ENCODE data around the gene ACOT11.

Gene ACOT11

DNA sequence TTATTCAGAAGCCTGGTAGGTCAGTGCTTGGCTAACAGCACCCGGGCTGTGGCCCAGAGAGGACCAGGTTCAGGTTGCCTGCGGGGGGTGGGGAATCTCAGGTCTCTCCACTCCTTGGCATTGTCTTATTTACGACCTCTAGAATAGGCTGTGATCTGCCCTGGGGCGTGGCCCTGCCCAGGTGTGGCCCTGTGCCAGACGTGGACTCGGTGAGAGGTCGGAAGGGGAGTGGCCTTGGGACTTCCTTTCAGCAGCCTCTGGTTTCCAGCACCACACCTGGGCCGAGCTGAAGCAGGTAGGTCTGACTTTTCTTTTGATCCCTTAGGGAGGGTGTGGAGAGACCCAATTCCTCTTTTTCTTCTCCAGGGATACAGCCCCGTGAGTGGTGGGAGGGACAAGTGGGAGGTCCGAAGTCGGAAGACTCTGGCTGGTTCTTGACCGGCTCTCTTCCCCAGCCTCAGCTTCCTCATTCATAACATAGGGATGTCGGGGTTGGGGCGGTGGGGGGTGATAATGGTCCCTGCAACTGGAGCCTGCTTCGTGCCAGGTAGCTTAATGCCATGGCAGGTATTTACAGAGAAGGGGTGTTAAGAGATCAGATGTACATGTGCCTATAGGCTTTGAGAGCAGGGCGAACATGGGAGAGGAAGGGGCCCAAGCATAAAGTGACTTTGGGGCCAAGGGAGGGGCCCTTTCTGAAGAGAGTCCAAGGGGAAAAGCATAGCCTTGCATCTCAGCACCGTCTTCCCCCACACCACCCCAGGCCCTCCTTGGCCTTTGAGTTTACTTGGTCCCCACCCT lies 16.5 kb downstream of the ACOT11 start:
- DNase-seq (ENCODE audit: low read depth): no peak

DNA sequence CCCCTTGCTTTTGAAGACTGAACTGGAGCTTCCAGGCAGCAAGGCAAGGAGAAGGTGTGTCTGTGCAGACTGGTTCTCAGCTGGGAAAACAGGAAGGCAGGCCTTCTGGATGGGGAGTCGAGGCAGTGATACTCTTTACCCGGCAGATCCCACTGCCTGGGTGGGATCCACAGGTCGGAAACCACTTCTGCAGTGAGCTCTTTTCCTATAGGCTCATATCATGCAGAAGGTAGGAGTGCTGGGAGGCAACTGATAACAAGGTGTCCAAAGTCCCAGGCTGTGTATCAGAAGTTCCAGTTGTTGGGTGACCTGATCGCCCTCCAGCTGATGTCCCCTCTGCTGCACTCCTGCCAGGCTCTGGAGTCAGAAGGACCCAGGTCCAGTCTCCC lies 17.1 kb downstream of the ACOT11 start:
- DNase-seq (ENCODE audit: low read depth): no peak

DNA sequence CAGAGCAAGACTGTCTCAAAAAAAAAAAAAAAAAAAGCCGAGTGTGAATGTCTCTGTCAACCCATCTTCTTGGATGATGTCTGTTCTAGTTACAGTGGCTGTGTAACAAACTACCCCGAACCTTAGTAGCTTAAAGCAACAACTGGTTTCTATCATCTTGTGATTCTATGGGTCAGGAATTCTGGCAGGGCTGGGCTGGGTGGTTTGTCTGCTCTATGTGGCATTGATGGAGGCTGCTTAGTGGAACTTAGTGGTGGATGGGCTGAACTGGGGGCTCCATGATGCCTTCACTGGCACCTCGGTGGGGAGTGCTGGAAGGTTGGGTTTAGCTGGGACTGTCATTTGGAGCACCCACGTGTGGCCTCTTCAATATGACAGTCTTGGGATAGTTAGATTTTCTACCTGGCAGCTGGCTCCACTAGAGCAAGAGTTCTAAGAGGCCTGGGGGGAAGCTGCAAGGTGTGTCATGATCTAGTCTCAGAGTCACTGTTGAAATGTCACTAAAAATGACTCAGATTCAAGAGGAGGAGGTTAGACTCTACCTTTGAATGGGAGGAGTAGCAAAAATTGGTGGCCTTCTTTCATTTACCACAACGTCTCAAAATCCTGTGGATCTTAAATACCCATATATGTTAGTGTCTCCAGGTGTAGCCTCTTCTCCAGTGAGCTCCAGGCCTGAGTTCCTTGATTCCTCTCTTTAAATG lies 18.6 kb downstream of the ACOT11 start:
- DNase-seq (ENCODE audit: low read depth): no peak

DNA sequence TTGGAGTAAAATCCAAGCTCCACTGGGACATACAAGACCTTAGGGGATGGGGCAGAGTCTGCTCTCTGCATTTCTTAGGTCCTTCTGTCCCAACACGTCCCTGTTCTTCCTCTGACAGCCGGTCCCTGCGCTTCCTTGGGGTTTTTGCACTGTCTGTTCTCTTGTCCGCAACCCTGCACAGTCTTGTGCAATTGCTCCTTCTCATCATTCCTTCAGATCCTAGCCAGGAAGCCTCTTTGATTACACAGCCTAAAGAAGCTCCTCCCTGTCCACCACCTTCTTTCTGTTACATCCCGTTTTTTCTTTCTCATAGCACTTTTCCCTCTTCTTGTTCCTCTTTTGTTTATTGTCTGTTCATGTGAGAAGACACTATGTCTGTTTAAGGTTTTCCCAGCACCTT lies 19.9 kb downstream of the ACOT11 start:
- no peak for DNase-seq (ENCODE audit: low read depth)

DNA sequence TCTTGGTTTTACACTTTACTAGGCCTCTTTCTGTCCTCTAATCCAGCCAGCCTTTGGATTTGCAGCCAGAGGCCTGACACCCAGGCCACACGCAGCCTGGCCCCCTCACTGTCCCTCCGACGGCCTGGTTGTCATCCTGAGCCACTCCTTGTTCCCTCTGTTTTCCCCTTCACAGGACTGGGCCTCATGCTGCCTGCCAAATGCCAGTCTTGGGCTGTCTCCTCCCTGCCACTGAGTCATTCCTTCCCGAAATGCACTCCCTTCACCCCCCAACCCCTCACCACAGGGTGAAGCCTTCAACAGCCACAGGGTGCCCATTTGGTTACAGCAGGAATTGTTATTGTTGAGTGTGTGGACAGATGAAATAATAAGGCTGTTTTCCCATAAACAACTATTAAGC lies 21.3 kb downstream of the ACOT11 start:
- DNase-seq (ENCODE audit: low read depth): no peak

DNA sequence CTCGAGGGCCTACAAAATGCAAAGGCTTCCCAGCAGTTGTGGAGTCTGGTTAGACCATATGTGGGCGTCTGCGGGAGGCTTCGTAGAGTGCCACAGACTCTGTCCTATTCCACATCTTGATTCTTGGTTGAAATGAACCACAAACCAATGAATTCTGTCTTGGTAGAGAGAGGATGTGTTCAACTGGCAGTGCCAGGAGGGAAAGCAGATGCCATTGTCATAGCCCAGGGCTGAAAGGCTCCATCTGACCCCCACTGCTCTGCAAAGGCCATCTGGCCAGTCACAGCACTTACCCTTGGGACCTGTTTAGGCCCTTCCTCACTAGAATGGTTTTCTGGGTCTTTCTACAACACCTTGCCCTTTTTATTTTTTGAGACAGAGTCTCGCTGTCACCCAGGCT lies 22.1 kb downstream of the ACOT11 start:
- DNase-seq (ENCODE audit: low read depth): no peak

DNA sequence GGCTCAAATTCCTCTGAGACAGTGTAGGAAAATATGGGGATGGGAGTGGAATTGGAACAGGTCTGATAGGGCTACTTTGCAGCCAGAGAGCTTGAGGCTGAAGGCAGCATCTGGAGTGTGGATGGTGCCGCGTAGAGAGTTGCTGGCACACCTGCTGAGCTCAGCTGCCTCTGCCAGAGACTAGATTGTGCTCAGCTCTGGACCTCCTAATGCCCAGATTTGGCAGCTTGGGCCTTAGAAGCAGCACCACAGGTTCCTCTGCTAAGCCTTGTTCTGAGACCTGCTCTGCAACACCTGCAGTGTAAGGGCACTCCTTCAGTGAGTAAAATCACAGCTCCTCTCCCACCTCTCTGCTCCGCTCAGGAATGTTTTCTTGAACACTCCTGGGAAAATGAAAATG lies 23.3 kb downstream of the ACOT11 start:
- DNase-seq (ENCODE audit: low read depth): no peak

DNA sequence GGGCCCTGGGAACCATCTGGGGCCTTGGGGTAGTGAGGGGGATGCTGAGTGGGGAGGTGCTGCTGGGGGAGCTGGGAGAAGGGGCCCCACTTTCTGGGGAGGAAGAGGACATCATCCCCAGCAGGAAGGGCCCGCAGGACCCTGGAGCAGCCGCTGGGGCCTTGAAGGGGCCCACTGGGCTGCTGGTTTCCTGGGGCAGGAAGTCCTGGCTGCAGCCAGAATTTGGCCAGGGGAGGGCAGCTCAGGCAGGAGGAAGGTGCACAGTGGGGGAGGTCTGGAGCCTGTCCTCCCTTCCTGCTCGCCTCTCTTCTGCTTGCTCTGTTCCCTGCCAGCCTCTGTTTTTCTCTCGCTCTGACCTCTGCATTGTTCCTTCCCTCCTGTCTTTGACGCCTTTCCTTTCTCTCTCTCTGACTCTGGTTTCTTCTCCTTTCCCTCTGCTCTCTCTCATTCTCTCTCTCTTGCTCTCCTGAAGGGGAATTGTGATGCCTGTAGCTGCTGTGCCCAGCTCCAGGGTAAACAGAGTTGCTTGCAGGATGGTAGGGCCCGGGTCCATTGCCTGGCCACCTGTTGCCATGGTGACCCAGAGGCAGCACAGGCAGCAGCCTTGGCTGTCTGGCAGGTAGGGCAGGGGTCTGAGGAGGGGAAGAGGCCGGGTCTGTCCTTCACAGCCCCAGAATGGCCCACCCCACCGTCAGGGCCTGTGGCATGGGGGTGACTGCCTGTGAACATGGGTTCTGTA lies 23.9 kb downstream of the ACOT11 start:
- DNase-seq (ENCODE audit: low read depth): no peak

DNA sequence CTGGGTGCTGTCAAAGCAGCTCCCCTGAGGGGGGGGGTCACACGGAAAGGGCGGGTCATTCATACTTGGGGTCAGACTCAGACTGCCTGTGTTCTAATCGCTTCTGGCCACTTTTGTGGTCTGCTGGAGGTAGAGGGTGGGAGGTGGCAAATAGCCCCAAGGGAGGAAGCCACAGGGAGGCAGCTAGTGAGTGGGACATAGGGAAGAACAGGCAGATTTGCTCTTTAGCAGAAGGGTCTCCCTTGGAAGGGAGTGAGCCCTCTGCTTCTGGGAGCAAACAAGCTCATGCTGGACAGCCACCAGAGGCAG lies 24.5 kb downstream of the ACOT11 start:
- no peak for DNase-seq (ENCODE audit: low read depth)

DNA sequence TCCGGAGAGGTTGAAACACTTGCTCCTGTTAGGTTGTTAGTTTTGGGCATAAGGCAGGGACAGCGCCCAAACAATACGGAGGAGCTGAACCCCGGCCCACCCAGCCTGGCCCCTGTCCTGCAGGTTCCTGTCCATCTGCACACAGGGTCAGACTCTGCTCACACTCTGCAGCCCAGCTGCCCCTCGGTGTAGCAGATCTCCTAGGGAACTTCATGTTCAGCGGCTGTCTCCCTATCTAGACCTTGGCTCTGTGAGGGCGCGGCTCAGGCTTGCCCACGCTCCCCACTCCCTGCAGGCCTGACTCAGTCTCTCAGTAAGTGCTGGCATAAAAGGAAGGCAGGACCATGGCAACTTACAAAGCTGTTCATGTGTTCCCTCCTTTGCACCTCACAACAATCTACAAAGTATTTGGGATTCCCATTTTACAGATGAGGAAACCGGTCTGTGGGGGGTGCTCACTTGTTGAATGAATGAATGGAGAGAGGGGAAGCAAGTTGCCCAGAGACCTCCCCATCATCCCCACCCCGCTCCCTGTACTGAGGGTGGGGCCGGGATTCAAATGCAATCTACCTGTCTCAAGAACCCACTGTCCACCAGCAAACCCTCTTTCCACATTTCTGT lies 26.2 kb downstream of the ACOT11 start:
- DNase-seq (ENCODE audit: low read depth): no peak

DNA sequence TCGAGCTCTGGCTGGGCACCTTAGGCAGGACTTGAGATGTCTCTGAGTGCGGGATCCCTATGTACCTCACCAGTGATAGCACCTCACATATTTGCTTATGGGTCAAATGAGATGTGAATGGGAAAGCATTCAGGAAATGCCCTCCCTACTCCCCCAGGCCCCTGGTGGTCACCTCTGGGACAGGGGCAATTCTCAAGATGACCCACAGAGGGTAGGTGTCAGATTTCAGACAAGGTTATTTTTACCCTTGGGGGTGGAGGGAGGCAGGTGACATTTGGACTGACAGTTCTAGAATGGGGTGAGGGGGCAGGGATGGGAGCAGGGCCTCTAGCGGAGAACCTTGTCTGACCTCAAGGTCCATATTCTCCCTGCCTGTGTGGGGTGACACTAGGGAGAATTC lies 27.1 kb downstream of the ACOT11 start:
- DNase-seq (ENCODE audit: low read depth): no peak

DNA sequence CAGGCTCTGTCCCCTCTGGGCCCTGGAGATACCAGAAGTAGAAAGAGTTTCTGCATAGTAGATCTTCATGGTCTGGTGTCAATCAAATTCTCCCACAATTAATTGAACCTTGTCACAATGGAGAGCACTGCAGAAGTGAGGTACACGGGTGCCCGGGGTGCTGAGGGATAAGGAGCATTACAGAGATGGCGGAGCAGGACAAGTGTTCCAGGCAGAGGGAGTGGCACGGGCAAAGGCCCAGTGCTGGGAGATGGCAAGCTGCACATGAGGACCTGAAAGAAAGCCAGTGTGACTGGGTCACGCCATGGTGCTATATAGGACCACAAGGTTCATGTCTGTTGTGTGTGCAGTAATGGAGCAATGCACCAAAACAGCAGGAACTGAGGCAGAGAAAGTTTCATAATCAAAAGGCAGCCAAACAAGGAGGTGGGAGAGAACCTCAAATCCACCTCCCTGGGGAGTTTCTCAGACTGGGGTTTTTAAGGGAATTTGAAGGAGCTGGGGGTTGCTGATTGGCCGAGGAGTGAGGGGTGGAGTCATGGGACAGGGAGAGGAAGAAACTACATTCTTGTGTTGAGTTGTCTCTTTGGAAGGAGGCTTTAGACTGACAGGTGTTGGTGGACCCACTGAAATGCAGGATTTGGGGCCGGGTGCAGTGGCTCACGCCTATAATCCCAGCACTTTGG lies 27.7 kb downstream of the ACOT11 start:
- no peak for DNase-seq (ENCODE audit: low read depth)

DNA sequence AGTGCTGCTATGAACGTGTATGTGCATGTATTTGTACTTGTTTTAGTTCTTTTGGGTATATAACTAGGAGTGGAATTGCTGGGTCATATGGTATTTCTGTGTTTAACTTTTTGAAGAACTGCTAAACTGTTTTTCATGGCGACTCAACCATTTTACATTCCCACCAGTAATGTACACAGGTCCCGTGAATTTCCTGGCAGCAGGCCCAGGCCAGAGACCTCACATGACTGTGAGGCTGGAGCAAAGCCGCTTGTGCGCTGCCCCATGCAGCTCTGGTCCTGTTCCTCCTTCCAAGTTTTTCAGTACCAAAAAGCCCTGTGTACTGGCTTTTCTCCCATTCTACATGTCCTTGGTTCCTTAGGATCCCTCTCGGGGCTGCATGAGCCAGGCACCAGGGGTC lies 29.6 kb downstream of the ACOT11 start:
- DNase-seq (ENCODE audit: low read depth): no peak

DNA sequence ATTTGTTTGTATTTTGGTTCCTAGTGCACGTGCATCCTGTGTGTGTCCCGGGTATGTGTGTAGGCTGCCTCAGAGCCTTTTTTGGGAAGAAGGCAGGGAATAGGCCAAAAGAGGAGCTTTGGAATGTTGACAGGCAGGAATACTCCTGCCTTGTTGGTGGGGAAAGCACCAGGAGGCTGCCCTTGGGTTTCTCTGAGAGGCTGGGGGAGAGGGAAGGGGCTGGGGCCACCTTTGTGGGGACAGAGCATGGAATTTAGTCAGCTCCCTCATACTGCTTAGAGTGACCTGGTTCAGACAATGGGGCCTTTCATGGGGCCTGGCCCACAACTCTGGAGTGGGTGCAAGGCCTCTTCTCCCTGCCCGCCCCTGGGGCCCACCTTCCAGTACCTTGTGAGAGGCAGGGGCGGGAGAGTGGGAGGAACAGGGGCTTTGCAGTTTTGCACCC lies 31.3 kb downstream of the ACOT11 start:
- no peak for DNase-seq (ENCODE audit: low read depth)

DNA sequence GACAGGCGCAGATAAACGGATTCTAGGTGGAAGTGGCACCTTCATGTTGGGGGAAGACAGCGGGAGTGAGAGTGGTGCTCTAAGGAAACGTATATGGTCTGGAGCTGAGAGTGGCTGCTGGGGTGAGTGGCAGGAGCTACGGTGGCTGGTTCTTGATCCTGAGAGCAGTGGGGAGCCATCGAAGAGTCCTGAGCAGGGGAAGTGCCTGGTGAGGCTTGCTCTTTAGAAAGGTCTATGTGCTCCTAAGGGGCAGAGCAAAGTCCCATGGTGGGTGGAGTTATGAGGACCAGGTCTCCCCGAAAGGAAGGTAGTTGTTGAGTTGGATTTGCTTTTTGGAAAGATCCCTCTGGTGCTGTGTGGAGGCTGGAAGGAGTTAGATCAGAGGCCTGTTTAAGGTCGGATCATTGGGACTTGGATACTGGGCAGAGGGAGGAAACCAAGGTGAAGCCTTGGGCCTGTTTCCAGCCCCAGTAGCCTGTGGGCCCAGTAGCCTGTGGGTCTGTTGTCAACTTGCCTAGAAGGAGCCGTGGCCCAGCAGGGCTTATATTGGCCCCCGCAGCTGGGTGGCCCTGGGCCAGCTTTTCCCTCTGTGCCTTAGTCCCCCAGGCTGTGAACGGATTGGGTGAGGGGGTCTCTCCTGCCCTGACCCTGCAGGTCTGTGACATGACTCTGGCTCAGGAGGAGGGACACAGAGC lies 33.0 kb downstream of the ACOT11 start:
- DNase-seq (ENCODE audit: low read depth): no peak

DNA sequence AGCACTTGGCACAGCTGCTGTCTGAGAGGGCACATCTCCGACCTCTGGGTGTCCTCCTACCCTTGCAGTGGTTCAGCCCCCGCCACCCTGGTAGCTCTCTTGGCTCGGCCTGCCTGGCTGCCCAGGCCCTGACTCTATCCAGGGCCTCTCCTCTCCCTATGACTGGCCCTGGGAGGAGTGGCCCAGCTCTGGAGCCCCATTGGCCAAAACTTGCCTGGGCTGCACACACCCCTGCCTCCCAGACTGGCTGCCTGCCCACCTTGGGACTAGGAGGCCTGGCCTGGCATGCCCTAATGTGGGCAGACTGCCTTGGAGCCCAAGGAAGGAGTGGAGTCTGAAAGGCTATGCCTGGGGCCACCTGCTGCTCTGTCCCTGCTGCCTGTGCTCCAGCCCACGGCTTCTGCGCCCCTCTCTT lies 33.6 kb downstream of the ACOT11 start:
- peak; percentile 81 for DNase-seq (ENCODE audit: low read depth)

DNA sequence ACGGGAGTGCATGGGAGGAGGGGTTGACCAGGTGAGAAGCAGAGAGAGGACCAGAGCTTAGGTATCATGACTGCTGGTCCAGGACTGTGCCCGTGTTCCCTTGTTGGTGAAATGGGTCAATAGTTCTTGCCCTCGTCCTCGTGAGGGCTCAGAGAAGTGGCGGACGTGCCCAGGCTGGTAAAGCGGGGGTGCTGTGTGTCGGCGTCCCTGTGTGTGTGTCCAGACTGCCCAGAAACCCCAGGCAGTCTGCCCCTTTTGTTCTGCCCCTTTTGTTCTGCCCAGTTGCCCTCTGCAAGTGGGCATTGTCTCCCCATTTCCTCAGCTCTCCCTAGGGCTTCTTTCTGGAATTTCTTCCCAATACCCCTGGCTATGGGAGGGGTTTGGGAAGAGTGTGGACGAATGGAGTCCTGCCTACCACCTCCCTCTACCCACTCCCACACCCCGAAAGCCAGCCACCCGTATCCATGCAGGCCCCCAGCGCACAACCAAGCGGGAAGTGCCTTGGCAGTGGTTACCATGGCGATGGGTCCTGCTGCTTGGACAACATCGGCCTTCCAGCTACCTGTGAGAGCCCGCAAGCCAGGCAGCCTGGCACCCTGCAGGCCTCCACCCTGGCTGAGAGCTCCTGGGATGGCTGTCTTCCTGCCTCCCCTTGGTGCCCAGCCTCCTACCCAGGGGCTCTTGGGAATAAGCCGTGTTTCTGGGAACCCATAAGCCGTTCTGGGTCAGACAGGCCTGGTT lies 34.7 kb downstream of the ACOT11 start:
- DNase-seq (ENCODE audit: low read depth): no peak

DNA sequence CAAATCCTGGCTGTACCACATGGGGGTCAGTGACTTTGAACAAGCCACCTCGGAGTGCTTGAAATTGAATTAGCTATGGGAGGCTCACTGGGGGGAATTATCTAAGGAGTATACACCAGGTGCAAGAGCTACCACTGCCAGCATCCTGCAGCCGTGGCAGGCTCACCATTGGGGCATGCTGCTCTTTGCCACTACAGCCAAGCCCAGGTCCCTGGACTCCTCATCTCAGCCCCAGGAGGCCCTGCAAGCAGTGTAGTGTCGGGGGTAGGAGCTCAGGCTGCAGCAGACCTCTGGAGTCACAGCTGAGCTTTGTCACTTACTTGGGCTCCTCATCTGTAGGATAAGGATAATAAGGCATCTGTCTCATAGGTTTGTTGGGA lies 35.3 kb downstream of the ACOT11 start:
- DNase-seq (ENCODE audit: low read depth): no peak

DNA sequence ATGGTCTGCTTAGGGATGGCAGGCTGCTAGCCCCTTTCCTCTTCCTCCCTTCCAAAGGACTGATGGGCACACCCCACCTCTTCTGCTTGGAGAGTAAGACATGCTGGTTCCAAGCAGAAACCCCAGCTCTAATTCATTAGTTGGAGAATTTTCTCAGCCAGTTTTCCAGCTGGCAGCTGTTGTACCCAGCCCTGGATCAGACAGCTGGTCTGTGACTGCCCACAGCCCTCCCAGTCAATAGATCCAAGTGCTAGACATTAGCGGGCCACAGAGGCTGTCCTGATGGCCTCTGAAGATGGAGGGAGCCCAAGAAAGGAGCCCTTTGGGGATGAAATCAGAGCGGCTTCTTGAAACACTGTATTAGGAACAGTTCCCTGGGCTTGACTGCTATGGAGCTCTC lies 35.8 kb downstream of the ACOT11 start:
- no peak for DNase-seq (ENCODE audit: low read depth)

DNA sequence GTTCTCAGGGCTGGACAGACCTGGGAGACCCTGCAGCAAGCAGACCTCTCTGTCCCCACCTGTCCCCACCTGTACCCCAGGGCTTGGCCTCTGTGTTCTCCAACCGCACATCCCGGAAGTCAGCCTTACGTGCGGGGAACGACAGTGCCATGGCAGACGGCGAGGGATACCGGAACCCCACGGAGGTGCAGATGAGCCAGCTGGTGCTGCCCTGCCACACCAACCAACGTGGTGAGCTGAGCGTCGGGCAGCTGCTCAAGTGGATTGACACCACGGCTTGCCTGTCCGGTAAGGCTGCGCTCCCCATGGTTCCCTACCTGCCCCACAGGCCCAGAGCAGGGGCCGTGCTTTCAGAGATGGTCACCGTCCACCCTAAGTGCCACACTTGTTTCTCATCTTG lies 36.5 kb downstream of the ACOT11 start:
- DNase-seq (ENCODE audit: low read depth): no peak

Data from GM04503 (cell line).